ENCODE measurements around the gene PTPRC. TPM values are rescaled to one million over a fixed set of nuclear protein-coding genes. Genes with fewer than 3 reads are reported as not detected.
A peak's percentile ranks its signal among the peaks of the same experiment; 100 is the strongest.

PTPRC gene
- total RNA-seq, 1 donor from 2014 or later: 214 TPM

DNA sequence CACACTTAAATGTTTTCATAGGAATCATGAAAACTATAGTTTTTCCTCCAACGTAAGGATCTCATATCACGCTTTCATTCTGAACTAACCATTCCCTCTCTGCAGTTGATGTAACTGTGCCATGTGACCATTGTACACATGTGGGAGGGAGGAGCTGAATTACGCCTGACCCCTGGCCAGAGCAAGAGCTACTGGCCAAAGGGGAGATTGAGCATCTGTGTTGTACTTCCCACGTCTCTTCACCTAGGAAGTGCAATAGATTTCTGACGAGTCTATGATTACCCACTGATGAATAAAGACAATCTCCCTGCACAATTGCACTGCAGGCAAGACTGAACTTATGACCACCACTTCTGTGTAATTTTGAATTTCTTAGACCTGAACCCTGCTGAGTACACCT is 24.0 kb downstream of the PTPRC start:
- ATAC-seq: peak; percentile 64 to 69
- TF ChIP-seq, protein P1, sequence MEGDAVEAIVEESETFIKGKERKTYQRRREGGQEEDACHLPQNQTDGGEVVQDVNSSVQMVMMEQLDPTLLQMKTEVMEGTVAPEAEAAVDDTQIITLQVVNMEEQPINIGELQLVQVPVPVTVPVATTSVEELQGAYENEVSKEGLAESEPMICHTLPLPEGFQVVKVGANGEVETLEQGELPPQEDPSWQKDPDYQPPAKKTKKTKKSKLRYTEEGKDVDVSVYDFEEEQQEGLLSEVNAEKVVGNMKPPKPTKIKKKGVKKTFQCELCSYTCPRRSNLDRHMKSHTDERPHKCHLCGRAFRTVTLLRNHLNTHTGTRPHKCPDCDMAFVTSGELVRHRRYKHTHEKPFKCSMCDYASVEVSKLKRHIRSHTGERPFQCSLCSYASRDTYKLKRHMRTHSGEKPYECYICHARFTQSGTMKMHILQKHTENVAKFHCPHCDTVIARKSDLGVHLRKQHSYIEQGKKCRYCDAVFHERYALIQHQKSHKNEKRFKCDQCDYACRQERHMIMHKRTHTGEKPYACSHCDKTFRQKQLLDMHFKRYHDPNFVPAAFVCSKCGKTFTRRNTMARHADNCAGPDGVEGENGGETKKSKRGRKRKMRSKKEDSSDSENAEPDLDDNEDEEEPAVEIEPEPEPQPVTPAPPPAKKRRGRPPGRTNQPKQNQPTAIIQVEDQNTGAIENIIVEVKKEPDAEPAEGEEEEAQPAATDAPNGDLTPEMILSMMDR (IDR thresholded peaks at IDR 0.05): no peak

DNA sequence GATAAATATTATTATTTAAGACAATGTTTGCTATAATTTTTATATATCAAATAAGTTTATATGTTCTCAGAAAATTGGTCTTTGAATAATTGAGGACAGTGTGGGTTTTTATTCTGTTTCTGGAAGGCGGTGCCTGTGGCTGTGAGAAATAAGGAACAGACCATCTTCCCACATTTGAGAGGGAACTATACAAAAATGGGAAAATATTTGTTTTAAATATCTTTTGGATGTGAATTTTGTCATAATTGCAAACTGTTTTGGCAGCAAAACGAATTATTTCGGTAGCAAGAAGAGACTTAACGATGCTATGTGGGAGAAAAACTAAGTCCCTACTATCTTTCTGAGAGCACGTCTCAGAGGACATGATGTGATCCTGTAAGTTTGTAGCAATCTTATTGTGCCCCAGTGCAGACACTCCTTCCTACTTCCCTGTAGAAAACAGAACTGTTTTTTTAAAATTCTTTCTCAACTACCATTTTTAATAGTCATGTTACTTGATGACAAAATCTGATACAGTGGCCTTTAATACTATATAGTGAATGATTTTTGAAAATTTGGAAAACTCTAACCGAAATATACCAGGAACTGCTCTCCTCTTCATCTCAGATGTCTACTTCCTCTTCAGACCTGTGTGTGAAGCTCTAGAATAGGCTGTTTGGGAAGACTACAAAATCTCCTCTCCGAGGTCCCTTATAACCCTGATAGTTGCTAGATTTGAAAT is 25.4 kb downstream of the PTPRC start:
- no peak overlapping the region for H3K4me3 ChIP-seq
- TF ChIP-seq, protein P1 (IDR thresholded peaks at IDR 0.05): no peak
- intact Hi-C loops (cut with DNase I): no loop called here
- no peaks in the 10 kb centered on the region for H3K36me3 ChIP-seq
- ATAC-seq (peak; percentile 81 to 82), DNase-seq (no peak)
- no peaks in the 10 kb centered on the region for H3K9me3 ChIP-seq
- H3K27ac ChIP-seq: peak overlapping the region; percentile 62
- peaks cover 3% of the 10 kb centered on the region for H3K4me1 ChIP-seq
- H3K27me3 ChIP-seq (ENCODE audit: low read depth): no peaks in the 10 kb centered on the region

More for the DNA sequence above, 24.0 kb downstream of the PTPRC start:
- no peak for DNase-seq
- intact Hi-C loops (cut with DNase I): no loop called here
- Histone ChIP-seq H3K4me3 (no peak overlapping the region), H3K4me1 (peaks cover 15% of the 10 kb centered on the region), H3K27me3 (ENCODE audit: low read depth) (no peaks in the 10 kb centered on the region), H3K27ac (no peak overlapping the region), H3K36me3 (no peaks in the 10 kb centered on the region), H3K9me3 (no peaks in the 10 kb centered on the region)

DNA sequence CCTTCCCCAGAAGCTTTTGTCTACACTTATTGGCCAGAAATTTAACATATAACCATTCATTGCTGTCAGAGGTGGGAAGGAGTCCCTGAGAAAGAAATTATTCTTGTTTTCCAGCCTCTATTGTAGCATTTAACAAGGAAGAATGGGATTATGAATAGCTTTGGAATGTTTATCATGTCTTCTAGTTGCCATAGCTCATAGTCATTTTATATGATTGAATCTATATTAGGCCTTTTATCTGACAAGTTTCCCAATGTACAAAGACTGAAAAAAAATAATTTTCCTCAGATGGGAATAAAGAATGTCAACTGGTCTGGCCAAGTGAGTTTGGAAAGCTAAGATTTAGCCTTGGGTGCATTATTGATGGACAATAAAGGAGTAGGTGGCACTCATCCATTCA is 28.3 kb downstream of the PTPRC start:
- H3K27me3 ChIP-seq (ENCODE audit: low read depth): no peaks in the 10 kb centered on the region
- H3K4me3 ChIP-seq: no peak overlapping the region
- H3K27ac ChIP-seq: no peak overlapping the region
- no peaks in the 10 kb centered on the region for H3K4me1 ChIP-seq
- ATAC-seq (no peak), DNase-seq (no peak)
- H3K9me3 ChIP-seq: no peaks in the 10 kb centered on the region
- intact Hi-C loops (cut with DNase I): no loop called here
- no peaks in the 10 kb centered on the region for H3K36me3 ChIP-seq
- TF ChIP-seq, protein P1 (IDR thresholded peaks at IDR 0.05): no peak

DNA sequence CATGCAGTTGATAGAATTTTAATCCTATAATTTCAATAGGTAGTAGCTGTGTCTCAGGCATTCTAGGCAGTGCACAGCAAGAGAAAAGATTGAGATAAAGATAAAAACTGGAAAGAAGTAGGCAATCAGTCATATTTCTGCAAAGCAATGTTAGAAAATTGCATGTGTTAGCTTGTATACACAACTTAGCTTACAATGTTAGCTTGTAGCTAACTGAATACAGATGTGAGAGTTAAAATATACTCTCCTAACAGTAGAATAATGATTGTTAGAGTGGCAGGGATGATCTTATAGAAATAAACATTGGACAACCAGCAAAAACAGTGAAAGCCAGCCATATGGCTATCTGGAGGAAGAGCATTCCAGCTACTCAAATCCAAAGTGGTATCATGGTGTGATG is 29.0 kb downstream of the PTPRC start:
- intact Hi-C loops (cut with DNase I): no loop called here
- no peaks in the 10 kb centered on the region for H3K9me3 ChIP-seq
- TF ChIP-seq, protein P1 (IDR thresholded peaks at IDR 0.05): no peak
- H3K4me3 ChIP-seq: no peak overlapping the region
- no peak overlapping the region for H3K27ac ChIP-seq
- no peaks in the 10 kb centered on the region for H3K27me3 ChIP-seq (ENCODE audit: low read depth)
- H3K36me3 ChIP-seq: no peaks in the 10 kb centered on the region
- DNase-seq (no peak), ATAC-seq (no peak)
- H3K4me1 ChIP-seq: no peaks in the 10 kb centered on the region

DNA sequence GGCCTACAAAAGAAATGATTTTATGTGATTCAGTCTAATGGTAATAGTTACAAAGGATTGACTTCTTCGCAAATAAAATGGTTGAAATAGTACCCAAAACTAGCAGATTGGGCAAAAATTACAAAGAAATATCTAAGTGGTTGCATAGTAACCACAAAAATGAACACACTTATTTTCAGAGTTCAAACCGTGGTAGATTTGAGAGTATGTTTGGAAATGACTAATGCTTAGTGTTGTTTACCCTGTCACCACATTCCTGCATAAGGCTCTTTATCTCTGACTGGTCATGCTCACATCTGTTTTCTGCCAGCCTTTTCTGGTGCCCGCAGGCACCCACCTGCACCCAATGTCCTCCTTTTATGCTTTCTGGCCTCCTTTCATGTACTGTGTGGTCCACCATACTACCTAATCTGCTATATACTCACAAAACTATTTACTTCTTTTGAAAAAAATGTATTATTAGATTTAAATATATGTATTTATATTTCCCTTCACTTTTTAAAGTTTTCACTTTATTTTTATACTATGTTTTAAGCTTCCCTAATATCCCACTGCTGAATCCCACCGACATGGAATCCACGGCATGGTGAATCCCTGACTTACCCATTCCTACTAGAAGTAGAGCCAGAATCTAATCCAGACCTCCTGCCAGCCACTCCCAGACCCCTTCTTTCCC is 30.3 kb downstream of the PTPRC start:
- no peaks in the 10 kb centered on the region for H3K4me1 ChIP-seq
- no peak overlapping the region for H3K27ac ChIP-seq
- no peak overlapping the region for H3K4me3 ChIP-seq
- DNase-seq: no peak
- no peaks in the 10 kb centered on the region for H3K27me3 ChIP-seq (ENCODE audit: low read depth)
- intact Hi-C loops (cut with DNase I): no loop called here
- no peaks in the 10 kb centered on the region for H3K9me3 ChIP-seq
- TF ChIP-seq, protein P1 (IDR thresholded peaks at IDR 0.05): no peak
- ATAC-seq: peak; percentile 67 to 70
- no peaks in the 10 kb centered on the region for H3K36me3 ChIP-seq

All from lower lobe of right lung (tissue), 2 donors.